ENCODE measurements around the gene INO80.

DNA sequence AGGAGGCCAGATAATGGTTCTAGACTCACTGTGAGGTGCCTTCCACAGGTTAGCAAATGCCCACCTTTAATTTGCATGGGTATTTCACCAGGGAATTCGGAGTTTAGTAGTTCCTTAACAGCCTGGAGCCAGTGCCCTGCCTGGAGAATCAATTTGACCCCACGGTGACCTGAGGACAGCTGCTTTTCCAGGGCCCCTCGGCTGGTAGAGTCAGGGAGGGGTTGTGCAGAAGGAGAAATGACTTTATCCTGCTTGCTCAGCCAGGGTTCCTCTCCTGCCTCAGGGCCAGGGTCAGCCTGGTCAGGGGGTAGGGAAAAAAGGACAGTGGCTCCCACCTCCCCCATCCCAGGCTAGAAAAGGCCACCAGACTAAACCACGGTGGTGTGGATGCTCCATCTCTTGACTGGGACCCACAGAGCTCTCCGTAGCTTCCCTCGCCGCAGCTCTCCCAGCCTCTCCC, 175.0 kb downstream of the INO80 start:
- TF ChIP-seq POLR2AphosphoS5 (IDR thresholded peaks at IDR 0.05; ENCODE audit: borderline replicate concordance, low read depth, low read length) (no peak), FOXP2 (optimal IDR thresholded peaks at IDR 0.05; ENCODE audit: control extremely low read depth, extremely low read length, insufficient read depth) (no peak), EZH2 (IDR thresholded peaks at IDR 0.05) (no peak)
